ENCODE results near the gene TKTL1.

Gene TKTL1

GRCh38 chrX:154369449-154370299 is 74.1 kb downstream of the TKTL1 start:
- TF ChIP-seq ZFX (IDR thresholded peaks at IDR 0.05) (no peak), CTCF (conservative IDR thresholded peaks at IDR 0.05) (no peak)
- peak overlapping the region; percentile 52 for H3K27ac ChIP-seq

DNA sequence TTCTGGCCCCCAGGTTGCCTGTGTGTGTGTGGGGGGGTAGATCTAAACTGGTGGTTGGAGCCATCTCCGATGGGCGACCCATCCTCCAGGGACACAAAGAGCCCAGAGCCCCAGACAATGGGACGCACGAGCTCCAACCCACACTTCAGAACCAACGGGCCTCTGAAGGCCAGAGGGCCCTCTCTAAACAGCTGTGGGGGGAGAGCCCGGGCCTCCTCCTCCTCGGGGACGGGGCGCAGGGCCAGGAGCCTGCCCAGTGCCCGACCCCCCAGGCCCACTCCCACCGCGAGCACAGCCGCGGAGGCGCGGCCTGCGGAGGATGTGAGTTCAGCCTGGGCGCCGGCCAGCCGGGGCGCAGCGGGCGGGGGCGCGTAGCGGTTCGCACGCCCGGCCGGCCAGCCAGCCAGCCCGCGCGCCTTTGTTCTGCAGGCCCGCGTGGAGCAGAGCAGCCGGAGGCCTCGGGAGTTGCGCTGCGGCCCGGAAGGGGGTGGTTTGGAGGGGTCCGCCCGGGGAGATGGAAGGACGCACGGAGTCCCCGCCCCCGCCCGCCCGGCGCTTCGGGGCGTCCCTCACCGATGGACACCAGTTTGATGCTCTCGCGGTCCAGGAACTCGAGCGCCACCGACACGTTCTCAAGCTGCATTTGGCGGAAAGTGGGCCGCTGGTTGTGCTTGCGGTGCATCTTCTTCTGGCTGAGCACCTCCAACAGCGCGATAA is 74.9 kb downstream of the TKTL1 start:
- peak overlapping the region; percentile 52 for H3K27ac ChIP-seq
- TF ChIP-seq ZFX (IDR thresholded peaks at IDR 0.05) = peak; percentile 19; the same call in 1 of the 2 replicates
- no peak for TF ChIP-seq CTCF (conservative IDR thresholded peaks at IDR 0.05)

DNA sequence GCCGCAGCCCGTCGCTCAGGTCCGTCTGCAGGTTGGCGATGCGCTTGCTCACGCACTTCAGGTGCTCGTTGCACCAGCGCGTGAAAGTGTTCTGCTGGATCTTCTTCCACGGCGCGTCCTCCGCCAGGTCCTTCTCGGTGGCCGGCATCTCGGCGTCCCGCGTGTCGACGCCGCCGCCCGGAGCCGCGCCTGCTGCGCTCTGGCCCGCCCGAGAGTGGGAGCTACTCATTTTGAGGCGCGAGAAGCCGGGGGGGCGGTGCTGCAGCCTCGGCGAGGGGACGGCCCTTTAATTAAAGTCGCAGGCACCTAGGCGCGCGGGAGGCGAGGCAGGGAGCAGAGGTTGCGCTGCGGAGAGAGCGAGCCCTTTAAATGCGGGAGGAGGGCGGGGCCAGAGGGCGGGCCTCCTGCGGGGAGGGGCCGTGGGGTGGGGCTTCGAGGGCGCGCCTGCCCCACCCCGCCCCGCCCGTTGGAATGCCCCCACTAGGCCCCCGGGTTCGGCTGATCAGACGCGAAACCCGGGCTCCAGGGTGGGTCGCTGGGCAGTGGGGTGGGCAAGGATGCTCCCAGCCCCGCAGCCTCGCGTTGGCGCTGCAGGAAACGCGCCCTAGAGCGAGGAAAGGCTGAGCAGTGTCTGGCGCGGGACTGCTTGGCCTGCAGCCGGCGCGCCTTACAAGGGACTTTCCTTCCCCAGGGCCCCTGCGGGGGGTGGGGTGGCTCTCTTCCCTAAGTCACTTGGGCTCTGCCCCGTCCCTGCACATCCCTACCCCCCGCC is 75.6 kb downstream of the TKTL1 start:
- no peak for TF ChIP-seq CTCF (conservative IDR thresholded peaks at IDR 0.05)
- peak overlapping the region; percentile 52 for H3K27ac ChIP-seq

- no peak for TF ChIP-seq ZFX (IDR thresholded peaks at IDR 0.05)
- no peak overlapping the region for H3K27ac ChIP-seq
These were observed 76.2 kb downstream of the TKTL1 start for GRCh38 chrX:154371789-154372300.

DNA sequence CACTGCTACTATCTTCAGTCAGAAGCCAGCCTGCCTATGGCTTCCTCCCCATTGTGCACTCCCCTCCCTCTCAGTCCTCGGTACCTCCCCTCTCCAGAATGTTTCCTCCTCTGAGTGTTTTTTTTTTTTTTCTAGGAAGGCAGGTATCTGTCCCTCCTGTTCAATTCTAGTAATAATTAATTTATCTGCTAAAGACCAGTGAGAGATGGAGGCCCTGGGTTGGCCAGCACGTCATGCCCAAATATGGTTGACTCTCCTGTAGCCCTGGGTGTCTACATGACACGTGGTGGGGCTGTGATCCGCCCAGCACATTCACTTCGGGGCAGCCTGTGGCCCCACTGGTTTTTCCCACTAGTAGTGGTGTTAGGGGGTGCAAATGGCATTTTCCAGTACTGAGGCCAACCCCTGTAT is 77.0 kb downstream of the TKTL1 start:
- TF ChIP-seq CTCF (conservative IDR thresholded peaks at IDR 0.05) (no peak), ZFX (IDR thresholded peaks at IDR 0.05) (no peak)
- H3K27ac ChIP-seq = peak overlapping the region; percentile 94; the same call in 1 of the 2 replicates

DNA sequence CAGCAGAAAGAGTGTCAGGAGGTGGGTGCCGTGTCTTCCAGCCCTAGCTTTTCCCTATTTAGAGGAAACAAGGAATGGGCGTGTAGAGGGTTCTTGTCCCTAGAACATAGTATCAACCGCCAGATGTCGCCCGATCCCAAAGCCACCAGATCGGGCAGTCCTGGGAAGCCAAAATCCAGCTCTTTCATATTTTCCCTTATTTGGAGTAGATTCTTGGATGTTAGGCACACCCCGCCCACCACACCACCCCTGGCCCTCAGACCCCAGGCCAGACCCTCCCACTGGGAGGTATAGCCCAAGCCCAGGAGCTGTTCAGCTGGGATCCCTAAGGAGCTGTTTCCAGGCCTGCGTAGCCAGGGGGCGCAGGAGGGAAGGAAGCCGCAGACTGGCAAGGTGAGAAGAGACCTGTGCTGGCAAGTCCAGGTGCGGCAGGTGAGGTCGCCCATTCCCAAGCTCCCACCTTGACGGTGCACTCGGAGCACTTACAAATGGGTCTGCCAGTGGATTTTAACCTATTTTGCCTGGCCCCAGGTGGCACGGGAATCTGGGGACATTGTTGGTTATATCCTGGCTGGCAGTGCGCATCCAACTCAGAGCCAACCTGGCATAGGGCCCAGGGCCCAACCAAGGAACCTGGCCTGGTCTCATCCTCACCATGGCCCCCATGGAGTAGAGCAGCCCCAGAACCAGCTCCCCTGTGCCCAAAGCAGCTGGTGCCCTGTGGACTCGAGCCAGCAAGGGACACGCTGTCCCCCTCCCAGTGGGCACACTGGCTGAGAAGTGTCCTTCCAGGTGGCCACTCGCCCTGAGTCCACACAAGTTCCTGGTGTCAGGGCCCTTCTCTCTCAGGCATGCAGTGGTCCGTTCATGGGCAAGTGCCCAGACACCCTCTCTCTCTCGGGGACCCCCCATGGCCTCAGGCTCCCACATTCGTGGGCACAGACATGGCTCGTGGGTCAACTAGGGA is 78.0 kb downstream of the TKTL1 start:
- TF ChIP-seq CTCF (conservative IDR thresholded peaks at IDR 0.05) (peak; percentile 87), ZFX (IDR thresholded peaks at IDR 0.05) (no peak)
- peak overlapping the region; percentile 94 for H3K27ac ChIP-seq
